NCI-H2227 (cell line): ENCODE data around the gene HOXC10.

Source experiments
- DNase-seq: peaks from one replicate; lab custom pipeline; 2025; ENCODE audit not compliant: unreplicated experiment; lab: John Stamatoyannopoulos, UW

The HOXC10 gene

GRCh38 chr12:53976823-53977595 is 7.9 kb upstream of the HOXC10 start:
- DNase-seq = no peak

GRCh38 chr12:53977596-53978445 is 7.1 kb upstream of the HOXC10 start:
- no peak for DNase-seq

GRCh38 chr12:53978477-53979356 is 6.2 kb upstream of the HOXC10 start:
- DNase-seq = no peak

DNA sequence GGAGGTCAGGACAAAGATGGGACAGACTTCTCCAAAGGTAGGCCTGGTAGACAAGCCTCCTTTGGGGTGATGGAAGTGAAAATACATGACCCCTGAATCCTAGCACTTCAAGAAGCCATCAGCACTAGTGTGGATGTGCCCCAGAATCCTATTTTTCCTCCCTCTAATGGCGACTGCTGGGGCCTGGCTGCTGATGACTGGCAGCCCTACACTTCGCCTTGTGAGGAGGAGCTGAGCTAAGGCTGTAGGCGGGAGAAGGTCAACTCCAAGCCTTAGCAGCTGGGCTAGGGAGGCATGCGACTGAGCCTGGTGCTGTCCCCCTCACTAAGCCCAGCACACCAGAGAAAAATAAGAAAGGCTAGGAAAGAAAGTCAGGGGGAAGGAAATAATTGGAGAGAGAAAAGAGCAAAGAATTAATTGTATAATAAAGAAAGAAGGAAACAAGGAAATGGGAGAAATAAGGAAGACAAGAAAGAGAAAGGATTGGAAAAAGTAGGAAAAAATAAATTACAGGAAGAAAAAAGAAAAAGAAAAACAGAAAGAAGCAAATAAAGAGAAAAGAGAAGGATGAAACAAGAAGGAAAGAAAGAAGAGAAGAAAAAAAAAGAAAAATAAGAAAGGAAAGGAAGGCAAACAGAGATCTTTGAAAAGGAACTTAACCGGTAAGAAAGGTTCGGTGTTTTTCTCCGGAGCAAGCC is 4.7 kb upstream of the HOXC10 start:
- DNase-seq = no peak

DNA sequence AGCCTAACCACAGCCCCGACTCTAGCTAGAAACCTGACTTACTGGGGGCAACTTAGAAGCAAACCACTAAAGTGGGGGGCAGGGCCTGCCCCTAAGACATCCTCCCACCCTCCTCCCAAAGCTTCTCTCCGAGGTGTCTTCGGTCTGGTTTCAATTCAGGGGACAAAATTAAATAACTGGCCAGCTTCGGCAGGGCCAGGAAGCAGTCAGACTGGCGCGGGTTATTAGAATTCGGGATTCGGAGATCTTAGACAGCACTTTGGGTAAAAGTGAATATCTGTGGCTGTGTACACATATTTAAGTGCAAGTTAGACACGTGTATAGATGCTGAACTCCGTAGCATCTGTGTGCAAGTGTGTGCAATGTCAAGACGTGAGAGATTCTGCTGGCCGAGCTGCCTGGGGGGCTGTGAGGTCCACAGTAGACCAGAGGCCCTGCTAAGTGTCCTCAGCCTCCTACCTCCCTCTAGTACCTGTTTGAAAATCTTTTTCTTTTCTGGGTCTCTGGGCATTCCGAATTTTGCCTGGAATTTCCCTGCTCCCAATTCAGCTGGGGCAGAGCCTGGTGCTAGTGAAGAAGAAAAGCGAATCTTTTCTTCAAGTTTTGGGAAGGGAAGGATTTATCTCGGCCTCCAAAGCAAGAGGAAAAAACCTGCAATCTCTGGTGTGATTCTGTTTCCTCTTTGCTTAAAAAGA is 4.0 kb upstream of the HOXC10 start:
- no peak for DNase-seq

GRCh38 chr12:53981634-53982565 is 3.0 kb upstream of the HOXC10 start:
- no peak for DNase-seq

DNA sequence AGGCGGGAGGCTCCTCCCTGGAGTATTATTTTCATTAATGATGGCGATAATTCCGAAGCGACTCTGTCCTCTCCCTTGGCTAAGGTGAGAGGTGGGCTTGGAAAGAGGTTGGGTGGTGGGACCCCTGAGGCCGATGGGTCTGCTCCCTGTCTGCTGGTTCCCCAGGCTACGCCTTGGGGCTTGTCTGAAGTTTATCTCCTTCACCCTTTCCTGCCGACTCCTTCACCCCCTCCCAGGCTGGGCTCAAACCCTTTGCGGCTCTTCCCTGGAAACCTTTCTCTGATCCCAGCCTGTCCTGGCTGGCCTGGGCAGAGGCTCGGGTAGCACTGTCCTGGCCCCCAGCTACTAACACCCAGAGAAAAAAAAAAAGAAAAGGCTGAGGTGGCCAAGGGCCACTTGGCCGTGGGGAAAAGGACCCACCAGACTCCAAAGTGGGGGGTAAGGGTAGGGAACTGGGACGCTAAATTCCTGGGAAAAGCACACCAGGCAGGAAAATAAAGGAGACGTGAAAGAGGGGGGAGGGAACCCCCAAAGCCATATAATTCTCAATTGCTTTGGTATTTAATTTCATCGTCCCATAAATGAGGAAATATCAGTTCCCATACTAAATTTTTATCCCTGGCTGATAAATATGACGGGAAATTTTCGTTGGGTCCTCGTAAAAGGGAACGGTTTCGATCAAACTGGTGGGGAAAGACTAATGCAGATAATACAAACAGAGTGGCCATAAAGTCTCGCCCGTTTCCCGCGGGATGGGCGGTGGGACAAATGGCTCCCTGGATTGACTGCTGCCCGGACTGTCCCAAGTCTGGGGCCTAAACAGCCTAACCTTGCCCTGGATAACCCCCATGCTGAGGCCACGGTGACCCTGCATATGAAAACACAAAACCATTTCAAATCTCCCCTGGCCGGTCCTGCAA is 2.0 kb upstream of the HOXC10 start:
- no peak for DNase-seq

DNA sequence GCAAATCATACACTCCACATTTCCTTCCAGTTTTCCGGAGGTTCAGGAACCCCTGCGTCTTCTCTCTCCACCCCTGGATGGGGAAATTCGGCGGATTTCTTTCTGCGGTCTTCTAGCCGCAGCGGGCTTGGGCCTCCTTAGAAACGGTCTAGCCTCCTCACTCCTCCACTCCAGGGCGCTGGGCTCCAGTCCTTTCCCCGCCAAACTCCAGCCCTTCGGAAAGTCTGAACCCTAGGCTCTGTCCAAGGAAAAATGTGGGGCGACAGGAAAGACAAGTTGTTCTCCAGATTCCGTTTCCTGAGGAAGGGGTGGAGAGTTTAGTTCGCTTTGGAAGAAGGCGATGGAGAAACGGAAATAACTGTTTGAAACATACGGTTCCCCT is 1.4 kb upstream of the HOXC10 start:
- no peak for DNase-seq

GRCh38 chr12:53983950-53984572 is 885 bp upstream of the HOXC10 start:
- DNase-seq = no peak

- no peak for DNase-seq
Measured at GRCh38 chr12:53985692-53985993, 697 bp downstream of the HOXC10 start.

DNA sequence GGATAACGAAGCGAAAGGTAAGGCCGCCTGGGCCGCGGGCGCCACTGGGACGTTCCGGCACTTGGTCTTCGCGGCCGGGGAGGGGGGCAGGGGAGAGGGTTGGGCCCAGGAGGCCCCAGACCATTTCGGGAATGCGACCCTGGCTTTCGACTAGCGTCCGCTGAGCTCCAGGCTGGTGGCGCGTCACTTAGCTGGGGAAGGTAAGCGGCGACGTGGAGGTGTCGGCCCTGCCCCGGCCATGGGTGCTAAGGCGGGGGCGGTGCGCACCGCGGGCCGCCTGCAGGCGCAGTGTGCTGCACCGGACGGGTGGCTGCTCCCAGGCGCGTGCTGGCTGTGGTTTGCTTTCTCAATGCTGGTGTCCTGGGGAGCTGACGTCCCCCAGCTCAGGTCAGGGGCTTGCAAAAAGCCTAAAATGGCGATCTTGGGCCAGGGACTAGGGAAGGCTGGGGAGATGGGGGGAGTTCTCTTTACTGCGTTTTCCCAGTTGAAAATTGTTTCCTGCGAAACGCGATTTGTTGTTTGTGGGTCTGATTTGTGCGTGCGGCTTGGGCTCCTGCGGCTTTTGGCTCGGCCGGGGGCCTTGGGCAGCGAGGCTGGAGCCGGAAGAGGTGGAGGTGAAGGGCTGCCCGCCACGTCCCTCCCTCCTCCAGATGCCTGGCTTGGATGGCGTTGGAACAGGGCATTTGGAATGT is 1.2 kb downstream of the HOXC10 start:
- no peak for DNase-seq

- no peak for DNase-seq
Measured at GRCh38 chr12:53986686-53987483, 1.9 kb downstream of the HOXC10 start.

GRCh38 chr12:53987787-53988230 is 2.9 kb downstream of the HOXC10 start:
- DNase-seq = no peak

DNA sequence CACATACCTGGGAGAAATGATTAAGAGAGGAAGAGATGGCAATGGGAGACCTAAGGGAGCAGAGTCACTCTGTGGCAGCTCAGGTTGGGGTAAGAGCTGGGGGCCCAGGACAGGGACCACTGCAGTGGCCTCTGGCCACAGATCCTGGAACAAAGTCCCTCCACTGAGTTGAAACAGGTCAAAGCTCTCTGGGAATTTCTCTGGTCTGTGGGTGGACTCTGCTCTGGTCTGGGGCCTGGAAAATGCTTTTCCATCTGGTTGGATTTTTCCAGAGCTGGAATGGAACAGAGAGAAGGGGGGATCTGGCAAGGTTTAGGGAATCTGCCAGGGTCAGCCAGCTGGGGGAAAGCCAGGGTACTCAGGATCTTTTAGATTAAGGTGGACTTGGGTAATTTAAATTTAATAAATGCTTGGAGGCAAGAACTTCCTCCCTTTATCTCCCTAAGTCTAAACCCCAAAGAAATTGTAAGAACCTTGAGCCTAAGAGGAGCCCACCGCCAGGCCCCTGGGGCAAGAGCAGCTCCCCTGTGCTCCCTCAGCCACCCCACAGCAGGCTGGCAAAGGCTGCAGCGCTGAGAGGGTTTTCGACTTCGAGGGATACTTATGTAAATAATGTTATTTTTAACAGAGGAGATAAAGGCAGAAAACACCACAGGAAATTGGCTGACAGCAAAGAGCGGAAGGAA is 3.7 kb downstream of the HOXC10 start:
- DNase-seq = no peak

DNA sequence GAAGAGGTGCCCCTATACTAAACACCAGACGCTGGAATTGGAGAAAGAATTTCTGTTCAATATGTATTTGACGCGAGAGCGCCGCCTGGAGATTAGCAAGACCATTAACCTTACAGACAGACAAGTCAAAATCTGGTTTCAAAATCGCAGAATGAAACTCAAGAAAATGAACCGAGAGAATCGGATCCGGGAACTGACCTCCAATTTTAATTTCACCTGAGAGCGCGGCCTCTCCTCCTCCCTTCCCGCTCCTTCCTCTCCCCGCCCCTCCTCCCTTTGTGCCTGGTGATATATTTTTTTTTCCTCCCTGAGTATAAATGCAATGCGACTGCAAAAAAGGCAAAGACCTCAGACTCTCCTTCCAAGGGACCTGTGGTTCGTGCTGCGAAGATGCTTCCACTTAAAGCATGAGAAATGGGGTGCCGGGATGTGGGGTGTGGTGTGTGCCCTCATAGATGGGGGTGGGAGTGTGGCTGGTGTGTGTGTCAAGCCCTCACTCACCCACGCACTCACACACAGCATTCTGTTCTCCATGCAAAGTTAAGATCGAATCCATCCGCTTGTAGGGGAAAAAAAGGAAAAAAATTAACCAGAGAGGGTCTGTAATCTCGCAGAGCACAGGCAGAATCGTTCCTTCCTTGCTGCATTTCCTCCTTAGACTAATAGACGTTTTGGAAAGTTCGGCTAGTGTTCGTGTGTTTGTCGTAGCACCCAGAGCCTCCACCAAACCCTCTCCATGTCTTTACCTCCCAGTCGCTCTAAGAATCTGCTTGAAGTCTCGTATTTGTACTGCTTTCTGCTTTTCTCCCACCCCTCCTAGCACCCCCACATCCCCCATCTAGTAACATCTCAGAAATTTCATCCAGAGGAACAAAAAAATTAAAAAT is 4.5 kb downstream of the HOXC10 start:
- peak; percentile 34 for DNase-seq
